NOMO-1 treated with DMSO at 0.1 percent for 48 hours (cell line): Measurements from ENCODE around the gene SPTLC2.
"Not testable (repeated sequence)": the region's sequence is repeated elsewhere in the genome, so short reads cannot be mapped to it uniquely, and the experiment has no call there.

ENCODE experiments used
- DNase-seq: peaks from one replicate; lab custom pipeline; 2025; ENCODE audit not compliant: unreplicated experiment; lab: John Stamatoyannopoulos, UW

Gene SPTLC2

DNA sequence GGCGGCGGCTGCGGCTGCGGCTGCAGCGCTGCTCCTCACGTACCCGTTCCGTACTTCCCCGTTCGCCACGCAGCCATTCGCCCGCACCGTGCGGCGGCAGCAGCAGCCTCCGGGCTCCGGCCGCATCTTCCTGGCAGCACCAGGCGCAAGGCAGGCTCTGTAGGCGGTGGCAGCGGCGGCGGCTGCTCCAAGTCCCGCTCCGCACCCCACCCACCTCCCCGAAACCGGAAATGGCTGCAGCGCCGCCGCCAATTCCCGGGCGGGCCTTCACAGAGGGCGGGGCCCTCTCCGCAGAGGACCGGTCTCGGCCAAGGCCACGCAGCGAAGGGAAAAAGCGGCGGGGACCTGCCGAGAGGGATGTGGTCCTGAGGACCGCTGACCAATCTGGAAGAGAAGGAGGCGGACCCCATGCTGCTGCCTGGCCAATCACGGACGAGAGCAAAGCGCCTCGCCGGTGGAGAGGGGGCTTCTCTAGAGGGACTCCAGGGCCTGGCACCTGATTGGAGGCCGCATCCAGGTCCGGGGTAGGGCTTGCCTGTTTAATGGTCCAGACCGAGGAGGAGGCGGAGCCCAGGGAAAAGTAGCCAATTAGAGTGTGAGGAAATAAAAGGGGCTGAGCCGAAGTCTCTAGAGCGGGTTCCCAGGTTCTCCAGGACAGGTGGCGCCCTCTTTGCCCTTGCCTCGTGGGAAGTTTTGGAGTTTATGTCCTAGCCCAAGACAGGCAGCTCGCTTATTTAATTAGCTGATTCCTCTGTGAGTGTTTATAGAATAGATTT is at the start of gene SPTLC2:
SPTLC2 (minus strand) TSS at position 184 of the 776 bp plus-strand sequence; CDS start at position 126, 58 bp downstream.
- DNase-seq = peak; percentile 99

DNA sequence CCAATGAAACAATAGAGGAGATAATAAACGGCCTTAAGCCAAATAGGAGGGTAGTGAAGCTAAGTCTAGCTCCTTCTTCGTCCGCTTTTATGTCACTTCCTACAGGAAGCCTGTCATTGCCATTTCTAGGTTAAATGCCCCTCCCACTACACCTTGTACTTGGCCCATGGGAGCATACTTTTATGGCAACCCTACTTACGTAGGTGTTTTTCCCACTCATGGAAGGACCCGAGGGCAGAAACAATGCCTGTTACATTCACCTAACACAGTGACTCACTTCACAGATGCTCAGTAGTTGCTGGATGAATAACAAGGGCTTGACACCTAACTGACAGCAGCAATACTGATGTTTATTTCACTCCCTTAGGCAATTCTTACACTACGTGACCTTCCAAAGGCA is 46.9 kb upstream of the SPTLC2 start:
- DNase-seq = no peak

DNA sequence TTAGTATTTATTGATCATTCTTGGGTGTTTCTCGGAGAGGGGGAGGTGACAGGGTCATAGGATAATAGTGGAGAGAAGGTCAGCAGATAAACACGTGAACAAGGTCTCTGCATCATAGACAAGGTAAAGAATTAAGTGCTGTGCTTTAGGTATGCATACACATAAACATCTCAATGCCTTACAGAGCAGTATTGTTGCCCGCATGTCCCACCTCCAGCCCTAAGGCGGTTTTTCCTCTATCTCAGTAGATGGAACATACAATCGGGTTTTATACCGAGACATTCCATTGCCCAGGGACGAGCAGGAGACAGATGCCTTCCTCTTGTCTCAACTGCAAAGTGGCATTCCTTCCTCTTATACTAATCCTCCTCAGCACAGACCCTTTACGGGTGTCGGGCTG is 45.1 kb upstream of the SPTLC2 start:
- not testable (repeated sequence) for DNase-seq

DNA sequence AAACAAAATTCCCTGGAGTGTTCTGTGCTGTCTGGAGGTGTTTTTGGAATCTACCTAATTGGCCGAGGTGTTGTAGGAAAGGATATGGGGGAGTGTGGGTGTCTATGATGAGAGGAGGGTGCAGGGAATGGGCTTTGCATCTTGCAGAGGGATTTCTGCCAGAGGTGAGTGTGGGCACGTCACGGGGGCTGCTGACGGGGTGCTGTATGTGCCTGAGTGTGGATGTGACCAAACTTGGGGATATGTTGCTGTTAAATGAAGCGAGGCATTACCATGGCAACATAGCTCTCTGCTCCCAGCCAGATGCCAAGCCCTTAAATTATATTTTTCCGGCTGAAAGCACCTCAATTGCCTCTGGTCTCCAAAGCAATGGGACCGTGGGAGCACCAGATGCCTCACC is 44.3 kb upstream of the SPTLC2 start:
- DNase-seq = no peak

DNA sequence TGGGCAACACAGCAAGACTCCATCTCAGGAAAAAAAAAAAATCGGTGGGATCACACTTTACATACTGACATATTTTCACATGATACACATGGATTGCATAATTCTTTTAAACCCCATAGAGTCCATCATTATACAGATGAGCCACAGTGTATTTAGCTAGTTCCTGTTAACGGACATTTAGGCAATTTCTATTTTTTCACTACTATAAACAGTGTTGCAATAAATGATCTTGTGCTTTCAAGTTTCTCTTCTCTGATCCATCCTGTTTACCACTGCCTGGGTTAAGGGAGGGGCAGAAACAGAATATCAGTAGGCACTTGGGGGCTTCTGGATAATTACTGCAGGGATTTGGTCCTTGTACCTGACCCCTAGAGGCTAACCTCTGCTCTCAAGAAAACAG is 43.4 kb upstream of the SPTLC2 start:
- DNase-seq = peak; percentile 95

GRCh38 chr14:77657280-77657679 is 40.8 kb upstream of the SPTLC2 start:
- peak; percentile 12 for DNase-seq

DNA sequence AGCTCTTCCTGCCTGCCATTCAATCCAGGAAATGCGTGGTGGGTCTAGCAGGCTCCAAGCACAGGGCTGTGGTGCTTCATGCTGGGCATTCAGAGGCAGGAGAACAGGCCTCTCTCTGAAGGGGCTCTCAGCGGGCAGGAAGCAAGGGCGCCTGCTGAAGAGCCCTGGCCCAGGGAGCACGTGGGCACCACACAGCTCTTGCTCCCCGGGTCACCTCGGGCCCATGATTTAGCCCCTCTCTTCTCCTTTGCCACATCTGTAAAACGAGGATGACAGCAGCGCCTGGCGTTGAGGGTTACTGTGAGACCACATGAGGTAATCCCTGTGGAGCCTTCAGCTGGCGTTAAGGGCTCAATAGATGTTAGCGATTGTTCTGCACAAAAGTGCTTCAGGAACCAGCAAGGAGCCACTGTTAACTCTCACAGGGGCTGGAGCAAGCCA is 37.6 kb upstream of the SPTLC2 start:
- DNase-seq = no peak

GRCh38 chr14:77649326-77649725 is 32.9 kb upstream of the SPTLC2 start:
- DNase-seq = no peak

GRCh38 chr14:77648520-77649200 is 32.2 kb upstream of the SPTLC2 start:
- no peak for DNase-seq

DNA sequence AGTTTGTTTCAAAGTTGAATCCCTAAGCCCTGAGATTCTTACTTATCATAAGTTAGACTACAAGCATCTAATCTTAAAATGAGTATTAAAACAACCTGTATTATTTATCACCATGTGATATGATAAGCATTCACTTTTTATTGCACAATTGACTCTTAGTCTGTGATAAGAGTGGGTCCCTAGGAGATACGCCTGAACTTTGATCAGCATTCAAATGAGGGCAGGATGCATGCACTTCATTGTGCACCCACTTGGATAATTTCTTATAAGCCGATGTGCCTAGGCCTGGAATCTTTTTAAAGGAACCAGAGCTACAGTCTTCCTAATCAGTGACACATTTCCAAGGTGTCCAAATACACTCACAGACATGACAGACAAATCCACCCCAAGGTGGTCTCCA is 31.4 kb upstream of the SPTLC2 start:
- DNase-seq = no peak

- DNase-seq = no peak
Measured at GRCh38 chr14:77646907-77647306, 30.5 kb upstream of the SPTLC2 start.

DNA sequence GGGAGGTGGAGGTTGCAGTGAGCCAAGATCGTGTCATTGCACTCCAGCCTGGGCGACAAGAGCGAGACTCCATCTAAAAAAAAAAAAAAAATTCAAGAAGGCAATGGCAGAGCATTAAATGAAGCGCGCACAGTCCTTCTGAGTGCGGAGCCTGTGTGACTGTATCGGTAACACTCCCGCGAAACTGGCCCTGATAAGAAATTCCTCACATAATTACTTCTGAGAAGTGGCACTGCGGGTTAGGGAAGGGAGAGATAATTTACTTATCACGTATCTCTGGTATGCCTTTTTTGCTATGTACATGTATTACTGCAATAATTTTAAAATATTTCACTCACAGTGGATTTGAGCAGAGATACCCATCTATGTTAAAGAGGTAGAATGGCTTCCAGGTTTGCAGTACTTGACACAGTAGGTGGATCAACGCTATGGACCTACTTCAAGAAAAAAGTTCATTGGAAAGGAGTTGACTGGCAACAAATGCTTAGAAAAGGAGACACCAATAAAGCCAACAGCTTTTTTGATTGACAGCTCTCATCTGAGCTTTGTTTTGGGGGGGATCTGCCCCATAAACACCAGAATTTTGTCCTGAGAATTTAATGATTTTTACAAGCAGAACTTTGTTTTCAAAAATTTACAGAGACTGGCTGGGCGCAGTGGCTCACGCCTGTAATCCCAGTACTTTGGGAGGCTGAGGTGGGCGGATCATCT is 29.2 kb upstream of the SPTLC2 start:
- DNase-seq = no peak

- DNase-seq = no peak
Measured at GRCh38 chr14:77642407-77642806, 26.0 kb upstream of the SPTLC2 start.

- DNase-seq = peak; percentile 87
Measured at GRCh38 chr14:77641534-77642341, 25.3 kb upstream of the SPTLC2 start.

DNA sequence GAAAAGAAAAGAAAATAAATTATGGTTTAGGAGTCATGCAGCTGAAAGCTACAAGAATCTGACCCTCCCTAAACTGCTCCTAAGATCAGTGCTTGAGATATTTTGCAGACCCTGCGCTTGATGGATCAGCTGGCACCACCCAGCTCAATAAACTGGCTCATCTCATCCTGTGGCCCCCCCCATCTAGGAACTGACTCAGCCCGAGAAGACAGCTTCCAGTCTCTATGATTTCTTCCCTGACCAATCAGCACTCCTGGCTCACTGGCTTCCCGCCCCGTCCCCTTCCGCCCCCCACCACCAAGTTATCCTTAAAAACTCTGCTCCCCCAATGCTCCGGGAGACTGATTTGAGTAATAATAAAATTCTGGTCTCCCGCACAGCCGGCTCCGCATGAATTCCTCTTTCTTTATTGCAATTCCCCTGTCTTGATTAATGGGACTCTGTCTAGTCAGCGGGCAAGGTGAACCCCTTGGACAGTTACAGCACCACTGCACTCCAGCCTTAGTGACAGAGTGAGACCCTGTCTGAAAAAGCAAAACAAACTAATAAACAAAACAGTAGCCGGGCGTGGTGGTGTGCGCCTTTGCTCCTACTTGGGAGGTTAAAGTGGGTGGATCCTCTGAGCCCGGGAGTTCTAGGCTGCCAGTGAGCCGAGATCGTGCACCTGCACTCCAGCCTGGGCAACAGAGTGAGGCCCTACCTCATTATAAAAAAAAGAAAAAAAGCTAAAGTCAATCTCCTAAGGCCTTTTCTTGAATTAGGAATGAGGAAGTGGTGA is 24.5 kb upstream of the SPTLC2 start:
- peak; percentile 52 for DNase-seq

DNA sequence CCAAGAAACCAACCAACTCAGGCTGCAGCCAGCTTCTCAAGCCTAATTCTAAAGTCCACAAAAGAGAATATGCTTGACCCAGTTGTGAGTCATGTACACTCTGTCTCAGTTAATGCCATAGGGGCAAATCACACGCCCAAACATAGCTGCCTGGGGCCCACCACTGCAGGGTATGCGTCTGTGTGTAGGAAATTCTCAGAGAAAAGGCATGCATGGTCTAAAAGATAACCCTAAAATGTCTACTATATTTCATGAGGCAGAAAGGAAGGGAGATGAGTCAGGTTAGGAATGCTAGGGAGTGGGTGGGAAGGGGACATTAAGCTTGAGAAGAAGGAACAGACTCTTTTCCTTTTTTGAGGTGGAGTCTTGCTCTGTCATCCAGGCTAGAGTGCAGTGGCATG is 22.3 kb upstream of the SPTLC2 start:
- DNase-seq = no peak

- not testable (repeated sequence) for DNase-seq
Measured at GRCh38 chr14:77635869-77636268, 19.4 kb upstream of the SPTLC2 start.

- not testable (repeated sequence) for DNase-seq
Measured at GRCh38 chr14:77635466-77635865, 19.0 kb upstream of the SPTLC2 start.

GRCh38 chr14:77630111-77630510 is 13.7 kb upstream of the SPTLC2 start:
- no peak for DNase-seq

GRCh38 chr14:77625360-77625759 is 8.9 kb upstream of the SPTLC2 start:
- DNase-seq = no peak
